Renal cortex interstitium (tissue), 11 donors: ENCODE results near the gene KCNMA1. TPM values are rescaled to one million over a fixed set of nuclear protein-coding genes. Genes with fewer than 3 reads are reported as not detected.

Experiments
- DNase-seq, 11 donors: peaks; one replicate each; pipeline ENCODE4 v3.0.0-alpha.2; 2013; ENCODE audit warnings: low read depth in 9 of 11, low spot score in 4 of 11; ENCODE audit errors: extremely low read depth in 1 of 11
- polyA plus RNA-seq, 3 donors: library from polyadenylated mRNA; unstranded; fragments of 120-200 nt; gene quantifications; one replicate each; pipeline ENCODE4 v1.2.1, GENCODE V29; 2013; ENCODE audit not compliant: insufficient read length in 3 of 3

KCNMA1 gene
- polyA plus RNA-seq, 3 donors = 3.3 to 3.7 (median 3.3) TPM

- no peak for DNase-seq
These were observed 130.2 kb downstream of the KCNMA1 start for GRCh38 chr10:77507291-77507880.

GRCh38 chr10:77506517-77507200 lies 130.9 kb downstream of the KCNMA1 start:
- no peak for DNase-seq

- no peak for DNase-seq
These were observed 131.9 kb downstream of the KCNMA1 start for GRCh38 chr10:77505431-77506334.

GRCh38 chr10:77504873-77505257 lies 132.7 kb downstream of the KCNMA1 start:
- no peak for DNase-seq

- no peak for DNase-seq
These were observed 133.3 kb downstream of the KCNMA1 start for GRCh38 chr10:77504196-77504872.

- no peak for DNase-seq
These were observed 135.8 kb downstream of the KCNMA1 start for GRCh38 chr10:77501846-77502261.

GRCh38 chr10:77501152-77501845 lies 136.3 kb downstream of the KCNMA1 start:
- no peak for DNase-seq

GRCh38 chr10:77500754-77501151 lies 136.9 kb downstream of the KCNMA1 start:
- DNase-seq = no peak

GRCh38 chr10:77498829-77499228 lies 138.8 kb downstream of the KCNMA1 start:
- no peak for DNase-seq

GRCh38 chr10:77498210-77498609 lies 139.4 kb downstream of the KCNMA1 start:
- DNase-seq = no peak

GRCh38 chr10:77497748-77498147 lies 139.9 kb downstream of the KCNMA1 start:
- DNase-seq = no peak

GRCh38 chr10:77496941-77497420 lies 140.6 kb downstream of the KCNMA1 start:
- DNase-seq = no peak

- DNase-seq = no peak
These were observed 142.7 kb downstream of the KCNMA1 start for GRCh38 chr10:77494756-77495541.

GRCh38 chr10:77494327-77494726 lies 143.3 kb downstream of the KCNMA1 start:
- DNase-seq = no peak

- DNase-seq = no peak
These were observed 143.8 kb downstream of the KCNMA1 start for GRCh38 chr10:77493851-77494261.

- DNase-seq = no peak
These were observed 144.3 kb downstream of the KCNMA1 start for GRCh38 chr10:77493239-77493806.

- DNase-seq = no peak
These were observed 145.1 kb downstream of the KCNMA1 start for GRCh38 chr10:77492368-77492994.
